ENCODE results near the gene ATG5.

Gene ATG5

GRCh38 chr6:106281088-106281487 is 44.5 kb downstream of the ATG5 start:
- Histone ChIP-seq H3K36me3 (replicated peaks; ENCODE audit: low read depth, low read length) (peaks cover 4% of the 10 kb centered on the region), H3K4me3 (ENCODE audit: low read length) (no peak overlapping the region), H3K27me3 (ENCODE audit: low read depth, low read length) (no peaks in the 10 kb centered on the region), H3K27ac (ENCODE audit: low read length) (no peak overlapping the region), H3K4me2 (ENCODE audit: low read length) (no peak overlapping the region), H3K9ac (ENCODE audit: low read length) (no peak overlapping the region), H2AFZ (ENCODE audit: low read depth, low read length) (no peak overlapping the region), H3K4me1 (ENCODE audit: low read length) (peaks cover 11% of the 10 kb centered on the region), H4K20me1 (ENCODE audit: insufficient read depth, low read length) (no peaks in the 10 kb centered on the region), H3K9me3 (ENCODE audit: insufficient read depth, low read length) (no peaks in the 10 kb centered on the region), H3K79me2 (ENCODE audit: low read length) (peaks cover 3% of the 10 kb centered on the region)
- TF ChIP-seq EZH2phosphoT487 (IDR thresholded peaks at IDR 0.05; ENCODE audit: low read depth) (no peak), CTCF (IDR thresholded peaks at IDR 0.05; ENCODE audit: low read depth, low read length) (no peak)

GRCh38 chr6:106279179-106279578 is 46.4 kb downstream of the ATG5 start:
- Histone ChIP-seq H2AFZ (ENCODE audit: low read depth, low read length) (no peak overlapping the region), H3K36me3 (replicated peaks; ENCODE audit: low read depth, low read length) (peaks cover 4% of the 10 kb centered on the region), H3K9ac (ENCODE audit: low read length) (no peak overlapping the region), H4K20me1 (ENCODE audit: insufficient read depth, low read length) (no peaks in the 10 kb centered on the region), H3K4me3 (ENCODE audit: low read length) (no peak overlapping the region), H3K27me3 (ENCODE audit: low read depth, low read length) (no peaks in the 10 kb centered on the region), H3K79me2 (ENCODE audit: low read length) (peaks cover 4% of the 10 kb centered on the region), H3K9me3 (ENCODE audit: insufficient read depth, low read length) (no peaks in the 10 kb centered on the region), H3K4me2 (ENCODE audit: low read length) (no peak overlapping the region), H3K4me1 (ENCODE audit: low read length) (peaks cover 28% of the 10 kb centered on the region), H3K27ac (ENCODE audit: low read length) (no peak overlapping the region)
- TF ChIP-seq CTCF (IDR thresholded peaks at IDR 0.05; ENCODE audit: low read depth, low read length): no peak
- no peak for TF ChIP-seq EZH2phosphoT487 (IDR thresholded peaks at IDR 0.05; ENCODE audit: low read depth)

GRCh38 chr6:106275692-106276091 is 49.9 kb downstream of the ATG5 start:
- Histone ChIP-seq H4K20me1 (ENCODE audit: insufficient read depth, low read length) (no peaks in the 10 kb centered on the region), H3K27me3 (ENCODE audit: low read depth, low read length) (no peaks in the 10 kb centered on the region), H3K4me2 (ENCODE audit: low read length) (no peak overlapping the region), H3K4me3 (ENCODE audit: low read length) (no peak overlapping the region), H3K27ac (ENCODE audit: low read length) (peak overlapping the region; percentile 38), H3K36me3 (replicated peaks; ENCODE audit: low read depth, low read length) (peaks cover 4% of the 10 kb centered on the region), H3K79me2 (ENCODE audit: low read length) (peaks cover 34% of the 10 kb centered on the region), H2AFZ (ENCODE audit: low read depth, low read length) (no peak overlapping the region), H3K4me1 (ENCODE audit: low read length) (peaks cover 49% of the 10 kb centered on the region), H3K9ac (ENCODE audit: low read length) (no peak overlapping the region), H3K9me3 (ENCODE audit: insufficient read depth, low read length) (no peaks in the 10 kb centered on the region)
- no peak for TF ChIP-seq CTCF (IDR thresholded peaks at IDR 0.05; ENCODE audit: low read depth, low read length)
- TF ChIP-seq EZH2phosphoT487 (IDR thresholded peaks at IDR 0.05; ENCODE audit: low read depth): no peak

- peaks cover 51% of the 10 kb centered on the region for H3K4me1 ChIP-seq (ENCODE audit: low read length)
Observed at GRCh38 chr6:106273087-106273486, 52.5 kb downstream of the ATG5 start.

More at GRCh38 chr6:106273087-106273486, 52.5 kb downstream of the ATG5 start:
- Histone ChIP-seq H3K27ac (ENCODE audit: low read length) (peak overlapping the region; percentile 70), H3K4me3 (ENCODE audit: low read length) (peak overlapping the region; percentile 49), H3K27me3 (ENCODE audit: low read depth, low read length) (no peaks in the 10 kb centered on the region), H4K20me1 (ENCODE audit: insufficient read depth, low read length) (no peaks in the 10 kb centered on the region), H3K9me3 (ENCODE audit: insufficient read depth, low read length) (no peaks in the 10 kb centered on the region), H3K79me2 (ENCODE audit: low read length) (peaks cover 47% of the 10 kb centered on the region), H3K36me3 (replicated peaks; ENCODE audit: low read depth, low read length) (no peaks in the 10 kb centered on the region), H3K9ac (ENCODE audit: low read length) (peak overlapping the region; percentile 63), H3K4me2 (ENCODE audit: low read length) (peak overlapping the region; percentile 76), H2AFZ (ENCODE audit: low read depth, low read length) (no peak overlapping the region)
- no peak for TF ChIP-seq EZH2phosphoT487 (IDR thresholded peaks at IDR 0.05; ENCODE audit: low read depth)
- TF ChIP-seq CTCF (IDR thresholded peaks at IDR 0.05; ENCODE audit: low read depth, low read length): peak; percentile 43
